Tibial artery (tissue), 4 donors: Measurements from ENCODE around the gene ABHD5.

Experiments used
- DNase-seq, 2 donors: peaks; one replicate each; pipeline ENCODE4 v3.0.0-alpha.2; 2019
- H3K27ac ChIP-seq, 2 donors: fragments of 200-600 bp; sonication (generic) in 1 of 2; 1 replicate in 1 of 2; 2 replicates in 1 of 2; pipeline ENCODE4 v1.5.1; 2018 to 2019; ENCODE audit warnings: mild to moderate bottlenecking in 1 of 2
- H3K27me3 ChIP-seq, 2 donors: fragments of 200-600 bp; sonication (generic) in 1 of 2; one replicate each; pipeline versions ENCODE4 v1.5.1 to v1.6.0; 2016 to 2019
- H3K36me3 ChIP-seq, 3 donors: fragments of 200-600 bp; sonication (generic) in 2 of 3; one replicate each; pipeline ENCODE4 v1.5.1; 2016 to 2019; ENCODE audit warnings: mild to moderate bottlenecking in 2 of 3
- H3K4me1 ChIP-seq, 4 donors: fragments of 200-600 bp; sonication (generic) in 2 of 4; 1 replicate in 3 of 4; 2 replicates in 1 of 4; pipeline ENCODE4 v1.5.1; 2016 to 2019
- H3K4me3 ChIP-seq, 2 donors: fragments of 200-600 bp; sonication (generic) in 1 of 2; 1 replicate in 1 of 2; 2 replicates in 1 of 2; pipeline ENCODE4 v1.5.1; 2018 to 2019; ENCODE audit warnings: mild to moderate bottlenecking in 2 of 2
- H3K9me3 ChIP-seq, 3 donors: fragments of 200-600 bp; sonication (generic) in 1 of 3; one replicate each; pipeline ENCODE4 v1.5.1; 2016 to 2019
- CTCF ChIP-seq, 2 experiments: fragments of 200-600 bp in 1 of 2; fragments of 450-650 bp in 1 of 2; IDR thresholded peaks; one replicate each; pipeline ENCODE4 v1.5.1; 2017 to 2019; ENCODE audit warnings: antibody characterized with exemption in 2 of 2, mild to moderate bottlenecking in 1 of 2, moderate library complexity in 1 of 2
- intact Hi-C: fragments of 100-400 bp; cut with DNase I; formaldehyde crosslinking; loops from one replicate; pipeline ENCODE4 v1.15.0; 2023; ENCODE audit warnings: low total_unique reads

The ABHD5 gene

GRCh38 chr3:43766672-43767465 is 76.1 kb downstream of the ABHD5 start:
- Histone ChIP-seq H3K36me3 (no peaks in the 10 kb centered on the region), H3K4me3 (no peak overlapping the region), H3K9me3 (no peaks in the 10 kb centered on the region), H3K4me1 (peaks cover 0 to 31% (median 27%) of the 10 kb centered on the region in 4 donors), H3K27me3 (no peaks in the 10 kb centered on the region), H3K27ac (no peak overlapping the region)
- TF ChIP-seq CTCF (IDR thresholded peaks at IDR 0.05) = no peak
- intact Hi-C loops = no loop called here
- DNase-seq = no peak

- H3K27ac ChIP-seq = peak overlapping the region; percentile 79 to 83
- intact Hi-C loops = no loop called here
- H3K27me3 ChIP-seq = no peaks in the 10 kb centered on the region
- DNase-seq = peak; percentile 77 to 82
- H3K9me3 ChIP-seq = no peaks in the 10 kb centered on the region
- no peaks in the 10 kb centered on the region for H3K36me3 ChIP-seq
- H3K4me3 ChIP-seq = no peak overlapping the region
- no peak for TF ChIP-seq CTCF (IDR thresholded peaks at IDR 0.05)
- peaks cover 0 to 40% (median 31%) of the 10 kb centered on the region in 4 donors for H3K4me1 ChIP-seq
Observed at GRCh38 chr3:43768381-43768973, 77.7 kb downstream of the ABHD5 start.

GRCh38 chr3:43769097-43769884 is 78.6 kb downstream of the ABHD5 start:
- peak; percentile 91 to 94 for TF ChIP-seq CTCF (IDR thresholded peaks at IDR 0.05)
- intact Hi-C loops = no loop called here
- DNase-seq = peak; percentile 99
- Histone ChIP-seq H3K4me1 (peaks cover 0 to 43% (median 33%) of the 10 kb centered on the region in 4 donors), H3K27me3 (no peaks in the 10 kb centered on the region), H3K9me3 (no peaks in the 10 kb centered on the region), H3K27ac (peak overlapping the region; percentile 79 to 83), H3K4me3 (peak overlapping the region; percentile 33 to 44), H3K36me3 (no peaks in the 10 kb centered on the region)

GRCh38 chr3:43769885-43770425 is 79.2 kb downstream of the ABHD5 start:
- no peak for DNase-seq
- peak overlapping the region; percentile 33 to 44 for H3K4me3 ChIP-seq
- H3K9me3 ChIP-seq = no peaks in the 10 kb centered on the region
- intact Hi-C loops = loop anchor here (10.0 kb wide), 1 partner anchor 75 kb away; the partner anchor contains the start of gene ABHD5
- TF ChIP-seq CTCF (IDR thresholded peaks at IDR 0.05) = no peak
- peak overlapping the region; percentile 79 to 83 for H3K27ac ChIP-seq
- peaks cover 0 to 43% (median 33%) of the 10 kb centered on the region in 4 donors for H3K4me1 ChIP-seq
- H3K27me3 ChIP-seq = no peaks in the 10 kb centered on the region
- no peaks in the 10 kb centered on the region for H3K36me3 ChIP-seq

- Histone ChIP-seq H3K27me3 (no peaks in the 10 kb centered on the region), H3K4me1 (peaks cover 0 to 43% (median 33%) of the 10 kb centered on the region in 4 donors), H3K9me3 (no peaks in the 10 kb centered on the region), H3K27ac (peak overlapping the region; percentile 79 to 83), H3K4me3 (no peak overlapping the region), H3K36me3 (no peaks in the 10 kb centered on the region)
- no peak for TF ChIP-seq CTCF (IDR thresholded peaks at IDR 0.05)
- peak; percentile 85 to 87 for DNase-seq
- intact Hi-C loops = loop anchor here (10.0 kb wide), 1 partner anchor 76 kb away; the partner anchor contains the start of gene ABHD5
Observed at GRCh38 chr3:43770426-43771103, 79.8 kb downstream of the ABHD5 start.
